GM19351 (cell line): Measurements from ENCODE around the gene CFLAR.

ENCODE experiments used
- ATAC-seq: cut with Tn5 transposase; IDR thresholded peaks from one replicate; pipeline ENCODE4 v1.9.1; 2021; ENCODE audit warnings: mild to moderate bottlenecking, moderate library complexity; ENCODE audit not compliant: unreplicated experiment

The CFLAR gene

DNA sequence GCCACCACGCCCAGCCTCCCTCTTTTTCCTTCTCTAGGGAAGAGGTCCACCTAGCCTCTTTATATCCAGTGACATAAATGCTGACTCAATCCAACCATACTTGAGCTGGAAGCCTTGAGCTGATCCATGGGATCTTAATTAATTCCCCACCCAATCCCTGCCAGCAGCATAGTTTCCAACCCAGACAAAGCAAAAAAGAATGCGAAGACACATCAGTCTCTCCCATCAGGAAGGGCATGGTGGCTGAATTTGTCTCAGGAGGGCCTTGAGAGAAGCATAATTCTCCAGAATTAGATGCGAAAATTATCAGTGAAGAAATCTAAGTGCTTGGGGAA lies 89.5 kb downstream of the CFLAR start:
- ATAC-seq, result no peak

DNA sequence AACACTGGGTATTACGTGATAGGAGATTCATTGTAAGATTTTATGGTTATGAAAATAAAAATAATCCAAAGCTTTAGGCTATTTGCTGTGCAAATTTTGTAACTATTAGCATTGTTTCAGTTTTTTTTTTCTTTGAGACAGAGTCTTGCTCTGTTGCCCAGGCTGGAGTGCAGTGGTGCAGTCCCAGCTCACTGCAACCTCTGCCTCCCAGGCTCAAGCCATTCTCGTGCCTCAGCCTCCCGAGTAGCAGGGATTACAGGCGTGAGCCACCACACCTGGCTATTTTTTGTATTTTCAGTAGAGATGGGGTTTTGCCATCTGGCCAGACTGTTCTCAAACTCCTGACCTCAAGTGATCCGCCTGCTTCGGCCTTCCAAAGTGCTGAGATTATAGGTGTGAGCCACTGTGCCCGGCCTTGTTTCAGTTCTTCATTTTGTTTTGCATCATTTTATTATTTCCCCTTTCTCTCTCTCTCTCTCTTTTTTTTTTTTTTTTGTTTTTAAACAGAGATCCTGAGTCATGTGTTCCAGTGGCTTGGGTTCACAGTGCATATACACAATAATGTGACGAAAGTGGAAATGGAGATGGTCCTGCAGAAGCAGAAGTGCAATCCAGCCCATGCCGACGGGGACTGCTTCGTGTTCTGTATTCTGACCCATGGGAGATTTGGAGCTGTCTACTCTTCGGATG lies 92.7 kb downstream of the CFLAR start:
- peak; percentile 85 for ATAC-seq

DNA sequence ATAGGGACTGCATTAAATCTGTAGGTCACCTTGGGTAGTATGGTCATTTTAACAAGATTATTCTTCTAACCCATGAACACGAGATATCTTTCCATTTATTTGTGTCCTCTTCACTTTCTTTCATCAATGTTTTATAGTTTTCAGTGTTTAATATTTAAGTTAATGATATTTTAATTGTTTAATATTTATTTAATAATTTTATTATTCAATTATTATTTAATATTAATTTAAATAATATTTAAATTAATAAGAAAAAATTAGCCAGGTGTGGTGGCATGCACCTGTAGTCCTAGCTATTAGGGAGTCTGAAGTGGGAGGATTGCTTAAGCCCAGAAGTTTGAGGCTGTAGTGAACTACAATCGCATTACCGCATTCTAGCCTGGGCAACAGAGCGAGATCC lies 100.0 kb downstream of the CFLAR start:
- no peak for ATAC-seq

- ATAC-seq, result no peak
Observed at GRCh38 chr2:201216918-201217317, 101.0 kb downstream of the CFLAR start.

- no peak for ATAC-seq
Observed at GRCh38 chr2:201218780-201219179, 102.8 kb downstream of the CFLAR start.

GRCh38 chr2:201219328-201220096 lies 103.5 kb downstream of the CFLAR start:
- no peak for ATAC-seq

GRCh38 chr2:201220102-201220570 lies 104.2 kb downstream of the CFLAR start:
- no peak for ATAC-seq

DNA sequence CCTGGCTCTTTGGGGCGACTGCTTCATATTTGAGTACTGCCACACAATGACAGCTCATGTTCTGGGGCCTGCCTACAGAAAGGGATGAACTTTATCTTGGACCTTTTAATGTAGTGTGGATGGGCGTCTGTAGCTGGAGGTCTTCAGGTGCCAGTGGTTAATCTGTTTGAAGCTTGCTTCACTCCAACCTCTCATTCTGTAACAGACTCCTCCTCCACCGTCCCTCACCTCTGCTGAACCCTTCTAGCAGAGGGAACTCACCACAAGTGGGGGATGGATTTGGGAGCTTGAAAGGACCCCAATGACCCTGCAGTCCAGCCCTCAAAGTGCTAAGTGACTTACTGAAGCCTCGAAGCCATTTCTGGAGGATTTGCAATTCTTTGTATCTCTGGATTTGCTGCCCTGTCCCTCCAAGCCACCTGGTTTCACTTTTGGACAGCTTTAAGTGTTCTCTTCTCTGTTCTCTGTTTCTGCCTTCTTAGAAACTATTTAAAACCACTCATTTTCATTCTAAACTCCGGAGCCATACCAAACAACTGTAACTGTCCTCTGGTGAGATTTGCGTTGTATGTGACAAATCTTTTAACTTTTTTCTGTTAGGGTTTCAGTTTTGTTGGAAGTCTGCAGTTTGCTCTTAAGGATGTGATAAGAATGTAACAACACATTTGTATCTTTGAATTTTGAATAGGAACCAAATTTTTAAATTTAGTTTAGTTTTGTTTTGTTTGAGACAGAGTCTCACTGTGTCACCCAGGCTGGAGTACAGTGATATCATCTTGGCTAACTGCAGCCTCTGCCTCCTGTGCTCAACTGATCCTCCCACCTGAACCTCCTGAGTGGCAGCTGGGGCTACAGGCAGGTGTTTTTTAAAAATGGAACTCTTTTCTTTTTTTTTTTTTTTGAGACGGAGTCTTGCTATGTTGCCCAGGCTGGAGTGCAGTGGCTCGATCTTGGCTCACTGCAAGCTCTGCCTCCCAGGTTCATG lies 107.4 kb downstream of the CFLAR start:
- ATAC-seq, result peak; percentile 97
